Natural killer cell (primary cell): Measurements from ENCODE around the gene DAB2IP. TPM values are rescaled to one million over a fixed set of nuclear protein-coding genes. Genes with fewer than 3 reads are reported as not detected.

Experiments
- ATAC-seq, 3 donors: fragments of 150-1000 bp in 2 of 3; fragments of 200-7000 bp in 1 of 3; cut with Tn5 transposase; 1 replicate in 1 of 3; 2 replicates in 2 of 3; pipeline ENCODE4 v1.10.0; 2021; ENCODE audit warnings: mild to moderate bottlenecking in 2 of 3, moderate library complexity in 2 of 3
- DNase-seq, 2 donors: peaks; one replicate each; pipeline versions ENCODE4 v3.0.0 to v3.0.0-alpha.2; 2013 to 2021; ENCODE audit warnings: mixed read lengths in 1 of 2
- H3K27ac ChIP-seq: one replicate; pipeline ENCODE4 v1.5.1; 2013; ENCODE audit warnings: mild to moderate bottlenecking, low read length
- H3K27me3 ChIP-seq: one replicate; pipeline ENCODE4 v1.6.1; 2013; ENCODE audit warnings: low read length; ENCODE audit not compliant: control insufficient read depth, insufficient read depth
- H3K36me3 ChIP-seq: one replicate; pipeline ENCODE4 v1.6.1; 2013; ENCODE audit warnings: low read length; ENCODE audit not compliant: control insufficient read depth, insufficient read depth
- H3K4me1 ChIP-seq: one replicate; pipeline ENCODE4 v1.6.1; 2013; ENCODE audit warnings: low read length; ENCODE audit not compliant: control insufficient read depth, insufficient read depth
- H3K4me3 ChIP-seq: one replicate; pipeline ENCODE4 v1.5.1; 2013; ENCODE audit warnings: low read length
- H3K9me3 ChIP-seq: one replicate; pipeline ENCODE4 v1.6.1; 2013; ENCODE audit warnings: low read length; ENCODE audit not compliant: control insufficient read depth, insufficient read depth
- H3K27ac Mint-ChIP-seq, 2 donors: one replicate each; pipeline ENCODE4 v1.8.0; 2022; ENCODE audit warnings: mild to moderate bottlenecking in 2 of 2, mixed read lengths in 2 of 2, moderate library complexity in 1 of 2
- H3K27me3 Mint-ChIP-seq, 2 donors: one replicate each; pipeline ENCODE4 v1.8.0; 2022; ENCODE audit warnings: low read depth in 2 of 2, mixed read lengths in 2 of 2
- H3K36me3 Mint-ChIP-seq: one replicate; pipeline ENCODE4 v1.8.0; 2022; ENCODE audit warnings: mixed read lengths
- H3K4me1 Mint-ChIP-seq, 2 donors: one replicate each; pipeline ENCODE4 v1.8.0; 2022; ENCODE audit warnings: mixed read lengths in 2 of 2
- H3K4me3 Mint-ChIP-seq: one replicate; pipeline ENCODE4 v1.8.0; 2022; ENCODE audit warnings: mild to moderate bottlenecking, moderate library complexity, mixed read lengths
- H3K9me3 Mint-ChIP-seq, 2 donors: one replicate each; pipeline ENCODE4 v1.8.0; 2022; ENCODE audit warnings: mixed read lengths in 2 of 2
- WGBS: methylation state at CpG from one replicate; pipeline ENCODE4 v1.1.7; 2013; ENCODE audit warnings: missing lambda C conversion rate; ENCODE audit not compliant: insufficient coverage; 5-methylcytosine and 5-hydroxymethylcytosine counted together
- intact Hi-C: fragments of 100-400 bp; cut with micrococcal nuclease; formaldehyde crosslinking; loops from one replicate; pipeline ENCODE4 v1.14.2; 2022
- total RNA-seq, 4 donors: library from RNA; stranded (reverse); fragments of 120-200 nt in 1 of 4; gene quantifications; one replicate each; pipeline versions ENCODE4 v1.2.3 to v1.2.4, GENCODE V29; 2013 to 2022
- TF ChIP-seq, protein P1 (sequence below): fragments of 200-600 bp; IDR thresholded peaks from one replicate; pipeline ENCODE4 v1.8.0; 2022; ENCODE audit warnings: antibody characterized with exemption

The DAB2IP gene
- total RNA-seq, 3 donors from 2014 or later (not counting 1 experiment from before 2014, with no cell fraction given): 0.19 to 2.5 TPM; not detected in 1

DNA sequence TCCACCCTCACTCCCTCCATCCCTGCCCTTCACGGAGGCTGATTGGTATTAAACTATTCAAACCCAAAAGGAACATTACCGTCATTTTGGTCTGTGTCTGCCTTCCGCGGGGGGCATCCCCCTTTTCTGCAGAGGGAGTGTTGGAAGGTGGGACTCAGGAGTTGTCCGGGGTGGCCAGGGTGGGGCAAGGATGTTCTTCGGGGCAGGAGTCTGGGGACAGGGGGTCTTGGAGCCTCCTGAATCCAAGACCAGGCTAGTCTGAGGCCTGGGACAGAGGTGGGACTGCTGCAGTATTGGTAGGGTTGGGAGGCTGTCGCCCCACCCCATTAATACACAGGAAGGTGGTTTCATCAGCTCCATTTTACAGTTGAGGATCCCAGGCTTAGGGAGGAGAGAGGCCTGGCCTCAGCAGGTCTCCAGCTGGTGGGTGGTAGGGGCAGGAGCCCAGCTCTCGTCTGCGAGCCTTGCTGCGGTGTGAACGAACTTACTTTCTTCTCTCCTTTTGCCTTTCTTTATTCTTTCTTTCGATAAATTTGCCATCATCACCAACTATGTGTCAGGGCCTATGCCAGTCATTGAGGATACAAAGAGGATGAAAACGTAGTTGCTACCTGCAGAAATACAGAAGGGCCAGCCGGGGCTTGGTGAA, 33.8 kb downstream of the DAB2IP start:
- Mint-ChIP-seq H3K36me3 (no peaks in the 10 kb centered on the region), H3K9me3 (no peaks in the 10 kb centered on the region), H3K4me1 (peaks cover 0 to 6% of the 10 kb centered on the region in 2 donors), H3K4me3 (no peak overlapping the region), H3K27me3 (peaks cover 7 to 14% of the 10 kb centered on the region in 2 donors), H3K27ac (no peak overlapping the region)
- WGBS: 83% methylated on average over 13 of the region's 14 CpGs
- ATAC-seq (no peak), DNase-seq (no peak)
- no peaks in the 10 kb centered on the region for H3K4me1 ChIP-seq
- TF ChIP-seq, protein P1, sequence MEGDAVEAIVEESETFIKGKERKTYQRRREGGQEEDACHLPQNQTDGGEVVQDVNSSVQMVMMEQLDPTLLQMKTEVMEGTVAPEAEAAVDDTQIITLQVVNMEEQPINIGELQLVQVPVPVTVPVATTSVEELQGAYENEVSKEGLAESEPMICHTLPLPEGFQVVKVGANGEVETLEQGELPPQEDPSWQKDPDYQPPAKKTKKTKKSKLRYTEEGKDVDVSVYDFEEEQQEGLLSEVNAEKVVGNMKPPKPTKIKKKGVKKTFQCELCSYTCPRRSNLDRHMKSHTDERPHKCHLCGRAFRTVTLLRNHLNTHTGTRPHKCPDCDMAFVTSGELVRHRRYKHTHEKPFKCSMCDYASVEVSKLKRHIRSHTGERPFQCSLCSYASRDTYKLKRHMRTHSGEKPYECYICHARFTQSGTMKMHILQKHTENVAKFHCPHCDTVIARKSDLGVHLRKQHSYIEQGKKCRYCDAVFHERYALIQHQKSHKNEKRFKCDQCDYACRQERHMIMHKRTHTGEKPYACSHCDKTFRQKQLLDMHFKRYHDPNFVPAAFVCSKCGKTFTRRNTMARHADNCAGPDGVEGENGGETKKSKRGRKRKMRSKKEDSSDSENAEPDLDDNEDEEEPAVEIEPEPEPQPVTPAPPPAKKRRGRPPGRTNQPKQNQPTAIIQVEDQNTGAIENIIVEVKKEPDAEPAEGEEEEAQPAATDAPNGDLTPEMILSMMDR: no peak
- intact Hi-C loops: no loop called here
- no peaks in the 10 kb centered on the region for H3K27me3 ChIP-seq
- no peak overlapping the region for H3K27ac ChIP-seq
- H3K4me3 ChIP-seq: no peak overlapping the region
- no peaks in the 10 kb centered on the region for H3K36me3 ChIP-seq
- no peaks in the 10 kb centered on the region for H3K9me3 ChIP-seq

DNA sequence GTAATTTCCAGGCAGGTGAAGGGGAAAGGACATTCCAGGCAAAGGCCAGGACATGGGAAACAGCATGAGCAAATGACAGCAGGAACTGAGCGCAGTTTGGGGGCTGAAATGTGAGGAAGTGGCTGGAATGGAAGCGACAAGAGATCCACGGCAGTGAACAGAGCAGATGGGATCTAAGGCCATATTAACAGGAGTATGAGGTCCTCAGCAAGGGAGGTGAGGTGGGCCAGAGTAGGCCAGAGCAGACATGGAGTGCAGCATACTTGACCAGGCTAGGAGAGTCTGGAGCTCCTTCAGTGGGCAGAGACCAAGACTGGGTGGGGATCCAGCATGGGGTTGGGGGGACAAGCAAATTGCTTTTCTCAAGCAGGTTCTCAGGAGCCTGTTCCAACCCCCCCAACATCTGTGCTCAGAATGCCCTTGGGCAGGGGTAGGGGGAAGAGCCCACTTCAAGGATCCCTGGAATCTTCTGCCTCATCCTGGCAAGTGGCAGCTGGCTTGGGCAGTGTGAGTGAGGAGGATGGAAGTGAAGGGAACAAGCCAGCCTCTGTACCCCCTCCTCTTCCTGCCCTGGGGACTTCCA, 34.5 kb downstream of the DAB2IP start:
- ATAC-seq: no peak
- H3K27ac ChIP-seq: no peak overlapping the region
- no peaks in the 10 kb centered on the region for H3K9me3 ChIP-seq
- TF ChIP-seq, protein P1: no peak
- no peaks in the 10 kb centered on the region for H3K36me3 Mint-ChIP-seq
- H3K4me3 Mint-ChIP-seq: no peak overlapping the region
- no peak for DNase-seq
- peaks cover 0 to 6% of the 10 kb centered on the region in 2 donors for H3K4me1 Mint-ChIP-seq
- H3K36me3 ChIP-seq: no peaks in the 10 kb centered on the region
- intact Hi-C loops: no loop called here
- no peak overlapping the region for H3K27ac Mint-ChIP-seq
- H3K4me1 ChIP-seq: no peaks in the 10 kb centered on the region
- no peaks in the 10 kb centered on the region for H3K27me3 ChIP-seq
- 94% methylated on average over 3 of the region's 3 CpGs for WGBS
- no peak overlapping the region for H3K4me3 ChIP-seq
- H3K27me3 Mint-ChIP-seq: peaks cover 10 to 14% of the 10 kb centered on the region in 2 donors
- H3K9me3 Mint-ChIP-seq: no peaks in the 10 kb centered on the region

DNA sequence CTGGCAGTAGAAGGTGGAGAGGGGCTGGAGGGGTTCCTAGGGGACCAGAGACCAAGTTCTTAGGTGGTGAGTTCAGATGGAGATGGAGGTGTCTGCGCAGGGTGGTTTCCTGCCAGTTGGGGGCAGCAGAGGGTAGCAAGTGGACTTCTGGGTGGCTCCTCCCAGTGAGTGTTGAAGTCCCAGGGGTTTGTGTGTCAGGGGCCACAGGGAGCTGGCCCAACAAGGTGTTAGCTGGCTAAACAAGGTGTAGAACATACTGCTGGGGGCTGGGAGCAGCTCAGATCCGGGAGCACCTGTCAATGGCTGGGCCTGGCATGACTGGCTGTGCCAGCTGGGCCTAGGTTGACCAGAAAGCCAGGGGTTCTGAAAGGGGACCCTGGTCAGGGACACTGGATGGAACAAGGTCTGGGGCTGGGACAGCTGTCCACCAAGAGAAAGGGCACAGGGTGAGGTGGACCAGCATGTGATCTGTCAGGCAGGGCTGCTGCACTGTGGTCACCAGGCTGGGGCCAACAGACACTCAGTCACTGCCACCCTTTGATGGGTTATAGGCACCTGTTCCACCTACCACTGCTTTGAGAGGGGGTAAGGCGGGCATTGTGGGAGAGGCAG, 35.6 kb downstream of the DAB2IP start:
- TF ChIP-seq, protein P1: peak; percentile 73
- Mint-ChIP-seq H3K36me3 (no peaks in the 10 kb centered on the region), H3K27me3 (peaks cover 11 to 15% of the 10 kb centered on the region in 2 donors), H3K4me3 (no peak overlapping the region), H3K27ac (no peak overlapping the region), H3K4me1 (peaks cover 0 to 6% of the 10 kb centered on the region in 2 donors), H3K9me3 (no peaks in the 10 kb centered on the region)
- no peak overlapping the region for H3K4me3 ChIP-seq
- H3K9me3 ChIP-seq: no peaks in the 10 kb centered on the region
- no peaks in the 10 kb centered on the region for H3K4me1 ChIP-seq
- intact Hi-C loops: loop anchor here (1.0 kb wide), 1 partner anchor 305 kb away; no protein-coding TSS in a partner anchor
- ATAC-seq (peak; percentile 71 to 94 (median 92)), DNase-seq (peak; percentile 65 to 70)
- no peaks in the 10 kb centered on the region for H3K27me3 ChIP-seq
- WGBS: 53% methylated on average over 3 of the region's 3 CpGs
- no peaks in the 10 kb centered on the region for H3K36me3 ChIP-seq
- H3K27ac ChIP-seq: no peak overlapping the region
